GM12872 (cell line): ENCODE results near the gene ADRB2.

ENCODE experiments used
- TF ChIP-seq, protein P1 (sequence below): IDR thresholded peaks from 3 replicates; pipeline ENCODE4 v1.5.1; 2011; ENCODE audit warnings: low read depth, mild to moderate bottlenecking, low read length, moderate library complexity; ENCODE audit not compliant: insufficient read depth

Gene ADRB2

GRCh38 chr5:148839960-148840359, 13.5 kb downstream of the ADRB2 start:
- TF ChIP-seq, protein P1, sequence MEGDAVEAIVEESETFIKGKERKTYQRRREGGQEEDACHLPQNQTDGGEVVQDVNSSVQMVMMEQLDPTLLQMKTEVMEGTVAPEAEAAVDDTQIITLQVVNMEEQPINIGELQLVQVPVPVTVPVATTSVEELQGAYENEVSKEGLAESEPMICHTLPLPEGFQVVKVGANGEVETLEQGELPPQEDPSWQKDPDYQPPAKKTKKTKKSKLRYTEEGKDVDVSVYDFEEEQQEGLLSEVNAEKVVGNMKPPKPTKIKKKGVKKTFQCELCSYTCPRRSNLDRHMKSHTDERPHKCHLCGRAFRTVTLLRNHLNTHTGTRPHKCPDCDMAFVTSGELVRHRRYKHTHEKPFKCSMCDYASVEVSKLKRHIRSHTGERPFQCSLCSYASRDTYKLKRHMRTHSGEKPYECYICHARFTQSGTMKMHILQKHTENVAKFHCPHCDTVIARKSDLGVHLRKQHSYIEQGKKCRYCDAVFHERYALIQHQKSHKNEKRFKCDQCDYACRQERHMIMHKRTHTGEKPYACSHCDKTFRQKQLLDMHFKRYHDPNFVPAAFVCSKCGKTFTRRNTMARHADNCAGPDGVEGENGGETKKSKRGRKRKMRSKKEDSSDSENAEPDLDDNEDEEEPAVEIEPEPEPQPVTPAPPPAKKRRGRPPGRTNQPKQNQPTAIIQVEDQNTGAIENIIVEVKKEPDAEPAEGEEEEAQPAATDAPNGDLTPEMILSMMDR: no peak

DNA sequence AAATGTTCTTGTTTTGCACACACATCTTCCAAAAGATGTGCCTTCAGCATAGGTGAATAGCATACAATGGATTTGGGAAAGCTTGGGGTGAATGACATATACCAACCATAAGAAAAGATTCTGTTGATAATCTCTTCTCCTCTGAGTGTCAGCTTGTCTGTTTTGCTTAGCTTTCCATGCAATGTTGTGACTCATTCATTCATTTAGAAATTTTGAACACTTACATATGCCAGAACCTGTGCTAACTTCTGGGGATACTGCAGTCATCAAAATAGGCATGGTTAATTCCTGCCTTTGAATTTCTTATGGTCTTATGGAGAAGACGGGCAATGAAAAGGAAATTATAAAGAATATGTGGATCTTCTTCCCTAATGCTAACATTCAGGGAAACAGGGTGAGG, 14.1 kb downstream of the ADRB2 start:
- TF ChIP-seq, protein P1: no peak

DNA sequence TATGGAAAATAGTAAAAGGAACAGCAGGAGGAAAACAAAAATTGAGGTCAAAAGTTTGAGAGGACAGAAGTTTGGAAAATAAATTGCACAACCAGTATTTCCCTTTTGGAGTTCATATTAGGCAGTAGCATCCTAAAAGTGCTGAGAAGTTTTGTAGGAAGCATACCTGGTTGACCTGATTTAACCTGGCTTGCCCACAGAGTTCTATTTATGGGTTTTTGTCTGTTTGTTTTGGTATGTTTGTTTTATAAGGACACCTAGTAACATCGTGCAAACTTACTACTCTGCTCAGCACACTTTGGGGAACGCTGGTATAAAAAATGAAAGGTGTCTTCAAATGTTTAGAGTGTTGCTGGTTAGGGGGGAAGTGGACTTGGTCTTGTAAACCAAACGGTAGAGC, 15.1 kb downstream of the ADRB2 start:
- TF ChIP-seq, protein P1: no peak

- TF ChIP-seq, protein P1: no peak
Measured at GRCh38 chr5:148842161-148842560, 15.8 kb downstream of the ADRB2 start.

DNA sequence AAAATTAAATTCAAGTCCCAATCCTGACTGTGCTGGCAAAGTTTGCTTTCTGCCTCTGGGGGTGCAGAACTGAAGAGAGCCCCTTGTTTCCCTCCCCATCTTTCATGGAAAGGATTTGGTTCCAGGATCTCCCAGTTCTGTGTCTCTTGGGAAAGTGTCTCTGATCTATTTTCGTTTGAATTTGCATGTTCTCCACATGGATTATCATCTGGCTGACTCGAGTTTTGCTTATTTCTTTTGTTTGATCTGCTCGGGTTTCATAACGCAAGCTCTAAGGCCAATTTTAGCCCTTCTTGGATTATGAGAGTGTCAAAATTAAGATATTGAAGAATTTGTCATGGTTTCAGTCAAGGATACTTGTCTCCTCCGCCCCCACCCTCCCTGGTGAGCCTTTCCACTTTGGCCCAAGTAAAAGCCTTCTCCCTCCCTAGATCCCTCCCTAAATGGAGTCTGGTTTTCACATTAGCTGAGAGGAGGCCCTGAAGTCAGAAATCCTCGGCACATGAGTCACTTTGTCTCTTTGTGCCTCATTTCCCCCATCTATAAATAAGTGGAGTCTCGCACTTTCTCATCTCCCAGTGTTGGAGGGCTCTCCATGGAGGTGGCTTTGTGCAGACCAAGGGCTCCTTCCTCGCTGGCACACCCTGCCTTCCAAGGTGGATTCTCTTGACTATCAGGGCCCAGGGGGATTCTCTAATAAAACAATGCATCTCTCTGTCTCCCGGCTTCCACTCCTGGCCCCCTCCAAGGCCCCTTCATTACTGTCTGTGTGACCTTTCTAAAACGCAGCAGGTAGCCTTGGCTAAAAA, 17.3 kb downstream of the ADRB2 start:
- TF ChIP-seq, protein P1: no peak

- TF ChIP-seq, protein P1: no peak
Measured at GRCh38 chr5:148844433-148845280, 18.2 kb downstream of the ADRB2 start.

- TF ChIP-seq, protein P1: no peak
Measured at GRCh38 chr5:148846930-148847329, 20.5 kb downstream of the ADRB2 start.
